Mammary epithelial cell (primary cell): Measurements from ENCODE around the gene CD177.

Experiments used
- CTCF ChIP-seq, 2 donors: IDR thresholded peaks in 1 of 2; conservative IDR thresholded peaks in 1 of 2; 2 replicates each; pipeline ENCODE4 v1.5.1; 2011 to 2012; ENCODE audit warnings: inconsistent platforms in 2 of 2, low read length in 2 of 2, mild to moderate bottlenecking in 2 of 2, control low read depth in 1 of 2, low read depth in 1 of 2; ENCODE audit not compliant: insufficient read depth in 1 of 2; ENCODE audit errors: extremely low read depth in 1 of 2
- EZH2 ChIP-seq: IDR thresholded peaks from 2 replicates; pipeline ENCODE4 v1.6.1; 2012; ENCODE audit warnings: low read length, inconsistent platforms, borderline replicate concordance

GRCh38 chr19:43412441-43412840, 59.0 kb downstream of the CD177 start:
- no peak for TF ChIP-seq CTCF (conservative IDR thresholded peaks at IDR 0.05 in 1 of 2, IDR thresholded peaks at IDR 0.05 in 1 of 2; ENCODE audit: extremely low read depth in 1 of 2, insufficient read depth in 1 of 2, low read depth in 1 of 2, low read length in 2 of 2)
- no peak for TF ChIP-seq EZH2
